GM20431 (cell line): ENCODE measurements around the gene SYT12.
"Not testable (repeated sequence)": the region's sequence is repeated elsewhere in the genome, so short reads cannot be mapped to it uniquely, and the experiment has no call there.

Experiments used
- in situ Hi-C: fragments of 300-500 bp; cut with MseI, MboI; formaldehyde crosslinking; loops from one replicate; pipeline ENCODE4 v1.15.0; 2020; ENCODE audit warnings: low sequenced_read_pairs; ENCODE audit not compliant: unreplicated experiment

SYT12 gene

GRCh38 chr11:67022961-67023956 is at the start of gene SYT12:
Gene SYT12 (plus strand): TSS chr11:67023134. CDS start chr11:67030145, 7,011 bp downstream.
- in situ Hi-C loops: no loop called here

- in situ Hi-C loops: no loop called here
Measured at GRCh38 chr11:66973956-66974580, 48.9 kb upstream of the SYT12 start.

GRCh38 chr11:66974724-66975404 is 48.1 kb upstream of the SYT12 start, which contains the start of gene C11orf86:
Gene C11orf86 (plus strand): TSS chr11:66975304. CDS start chr11:66975363, 59 bp downstream.
- in situ Hi-C loops: no loop called here

- in situ Hi-C loops: no loop called here
Measured at GRCh38 chr11:66975405-66976027, 47.4 kb upstream of the SYT12 start.

GRCh38 chr11:66976028-66976467 is 46.9 kb upstream of the SYT12 start:
- in situ Hi-C loops: no loop called here

- in situ Hi-C loops: no loop called here
Measured at GRCh38 chr11:66976925-66977324, 46.0 kb upstream of the SYT12 start.

- in situ Hi-C loops: no loop called here
Measured at GRCh38 chr11:66978229-66978628, 44.7 kb upstream of the SYT12 start.

- in situ Hi-C loops: no loop called here
Measured at GRCh38 chr11:66978717-66979116, 44.2 kb upstream of the SYT12 start.

- in situ Hi-C loops: no loop called here
Measured at GRCh38 chr11:66979336-66979980, 43.5 kb upstream of the SYT12 start.

- in situ Hi-C loops: no loop called here
Measured at GRCh38 chr11:66981976-66982578, 40.9 kb upstream of the SYT12 start.

GRCh38 chr11:66983275-66983924 is 39.5 kb upstream of the SYT12 start:
- in situ Hi-C loops: no loop called here

GRCh38 chr11:66985508-66986177 is 37.3 kb upstream of the SYT12 start:
- in situ Hi-C loops: no loop called here

- in situ Hi-C loops: no loop called here
Measured at GRCh38 chr11:66986178-66986545, 36.8 kb upstream of the SYT12 start.

GRCh38 chr11:66987158-66987620 is 35.7 kb upstream of the SYT12 start:
- in situ Hi-C loops: no loop called here

- in situ Hi-C loops: no loop called here
Measured at GRCh38 chr11:66987924-66988637, 34.9 kb upstream of the SYT12 start.

- in situ Hi-C loops: not testable (repeated sequence)
Measured at GRCh38 chr11:66988741-66989140, 34.2 kb upstream of the SYT12 start.

GRCh38 chr11:66989360-66989759 is 33.6 kb upstream of the SYT12 start:
- in situ Hi-C loops: not testable (repeated sequence)
